Measurements from ENCODE around the gene EIF2S3.
"Not testable (repeated sequence)": the region's sequence is repeated elsewhere in the genome, so short reads cannot be mapped to it uniquely, and the experiment has no call there.

Gene EIF2S3

GRCh38 chrX:24026432-24026831 lies 28.3 kb upstream of the EIF2S3 start:
- DNase-seq (ENCODE audit: insufficient read length, low spot score): no peak
- no peak for FAIRE-seq
- TF ChIP-seq CTCF (IDR thresholded peaks at IDR 0.05; ENCODE audit: insufficient read depth, missing control alignments): no peak

- FAIRE-seq: peak; percentile 46
- no peak for DNase-seq (ENCODE audit: insufficient read length, low spot score)
- no peak for TF ChIP-seq CTCF (IDR thresholded peaks at IDR 0.05; ENCODE audit: insufficient read depth, missing control alignments)
Observed at GRCh38 chrX:24027086-24027485, 27.7 kb upstream of the EIF2S3 start, which contains the start of gene KLHL15. KLHL15 (minus strand) TSS chrX:24027186; CDS start chrX:24006693, 20,493 bp downstream.

- no peak for TF ChIP-seq CTCF (IDR thresholded peaks at IDR 0.05; ENCODE audit: insufficient read depth, missing control alignments)
- FAIRE-seq (no peak), DNase-seq (ENCODE audit: insufficient read length, low spot score) (no peak)
Observed at GRCh38 chrX:24027985-24028384, 26.8 kb upstream of the EIF2S3 start.

GRCh38 chrX:24030597-24030996 lies 24.2 kb upstream of the EIF2S3 start:
- DNase-seq (ENCODE audit: insufficient read length, low spot score) (no peak), FAIRE-seq (no peak)
- TF ChIP-seq CTCF (IDR thresholded peaks at IDR 0.05; ENCODE audit: insufficient read depth, missing control alignments): no peak

- no peak for DNase-seq (ENCODE audit: insufficient read length, low spot score)
- TF ChIP-seq CTCF (IDR thresholded peaks at IDR 0.05; ENCODE audit: insufficient read depth, missing control alignments): no peak
- FAIRE-seq: no peak
Observed at GRCh38 chrX:24034485-24034884, 20.3 kb upstream of the EIF2S3 start.

- no peak for FAIRE-seq
- no peak for DNase-seq (ENCODE audit: insufficient read length, low spot score)
- TF ChIP-seq CTCF (IDR thresholded peaks at IDR 0.05; ENCODE audit: insufficient read depth, missing control alignments): no peak
Observed at GRCh38 chrX:24037729-24038128, 17.0 kb upstream of the EIF2S3 start.

GRCh38 chrX:24046060-24046459 lies 8.7 kb upstream of the EIF2S3 start:
- not testable (repeated sequence) for DNase-seq (ENCODE audit: insufficient read length, low spot score); FAIRE-seq

- FAIRE-seq; DNase-seq (ENCODE audit: insufficient read length, low spot score): not testable (repeated sequence)
Observed at GRCh38 chrX:24049643-24050042, 5.1 kb upstream of the EIF2S3 start.

GRCh38 chrX:24050522-24051318 lies 4.0 kb upstream of the EIF2S3 start:
- not testable (repeated sequence) for FAIRE-seq; DNase-seq (ENCODE audit: insufficient read length, low spot score)

All from D721Med (cell line).